Endothelial cell of umbilical vein (primary cell): ENCODE data around the gene BLTP1. TPM values are rescaled to one million over a fixed set of nuclear protein-coding genes. Genes with fewer than 3 reads are reported as not detected.

Experiments
- BruUV-seq: library from RNA; stranded (reverse); fragments of 400-500 nt; replicated peaks from 2 replicates; lab custom pipeline; 2021; lab: Mats Ljungman, UMichigan
- CTCF ChIA-PET: fragments of 300-600, 350-600 bp; sonication (Branson Sonifier 250); formaldehyde crosslinking; loops from one replicate; lab custom pipeline; 2021; ENCODE audit warnings: antibody characterized with exemption, inconsistent platforms; lab: Charles Lee
- POLR2A ChIA-PET: fragments of 300-600, 350-600 bp; sonication (Branson Sonifier 250); formaldehyde crosslinking; loops from one replicate; lab custom pipeline; 2021; ENCODE audit warnings: antibody characterized with exemption, inconsistent platforms; lab: Charles Lee
- DNase-seq: peaks from one replicate; pipeline ENCODE4 v3.0.0-alpha.2; 2011; ENCODE audit warnings: low read depth, low spot score
- FAIRE-seq: peaks from 2 replicates; lab custom pipeline; 2011; peaks lifted over from hg19 to GRCh38; lab: Jason Lieb, UNC
- H2AFZ ChIP-seq: 2 replicates; pipeline ENCODE4 v1.6.0; 2012; ENCODE audit warnings: low read depth, low read length, control low read depth, inconsistent platforms
- H3K27ac ChIP-seq: 2 replicates; pipeline ENCODE4 v1.5.1; 2011; ENCODE audit warnings: low read depth, mild to moderate bottlenecking, control low read depth, low read length, moderate library complexity; ENCODE audit not compliant: insufficient read depth
- H3K27me3 ChIP-seq, 2 experiments: 2 replicates each; pipeline versions ENCODE4 v1.6.0 to v1.6.1; 2011; ENCODE audit warnings: low read length in 2 of 2, mixed read lengths in 1 of 2; ENCODE audit not compliant: control insufficient read depth in 2 of 2, insufficient read depth in 2 of 2
- H3K36me3 ChIP-seq, 2 experiments: 2 replicates in 1 of 2; 3 replicates in 1 of 2; pipeline ENCODE4 v1.5.1; 2011; ENCODE audit warnings: low read length in 2 of 2, mild to moderate bottlenecking in 1 of 2, moderate library complexity in 1 of 2; ENCODE audit not compliant: control insufficient read depth in 2 of 2, insufficient read depth in 2 of 2; ENCODE audit errors: extremely low read depth in 1 of 2
- H3K4me1 ChIP-seq: 3 replicates; pipeline ENCODE4 v1.5.1; 2011; ENCODE audit warnings: mild to moderate bottlenecking, low read length; ENCODE audit not compliant: control insufficient read depth, insufficient read depth; ENCODE audit errors: extremely low read depth
- H3K4me2 ChIP-seq: 2 replicates; pipeline ENCODE4 v1.6.1; 2011; ENCODE audit warnings: low read length, control low read depth, mixed read lengths; ENCODE audit not compliant: insufficient read depth
- H3K4me3 ChIP-seq, 3 experiments: fragments of 200-600 bp in 1 of 3; sonication (generic), shearing (Covaris generic) in 1 of 3; replicated peaks in 1 of 3; 2 replicates each; pipeline ENCODE4 v1.5.1; 2011 to 2016; ENCODE audit warnings: control low read depth in 3 of 3, low read length in 3 of 3, mild to moderate bottlenecking in 2 of 3, inconsistent platforms in 1 of 3, low read depth in 1 of 3, moderate library complexity in 1 of 3; ENCODE audit not compliant: insufficient read depth in 1 of 3
- H3K79me2 ChIP-seq: 2 replicates; pipeline ENCODE4 v1.6.0; 2012; ENCODE audit warnings: low read length, inconsistent platforms; ENCODE audit not compliant: control insufficient read depth, insufficient read depth
- H3K9ac ChIP-seq: replicated peaks from 2 replicates; pipeline ENCODE3; 2011; ENCODE audit warnings: low read length, control low read depth; ENCODE audit not compliant: insufficient read depth; ENCODE audit errors: extremely low read depth
- H3K9me1 ChIP-seq: replicated peaks from 3 replicates; pipeline ENCODE4 v1.6.0; 2011; ENCODE audit warnings: mild to moderate bottlenecking, low read length; ENCODE audit not compliant: control insufficient read depth, insufficient read depth; ENCODE audit errors: extremely low read depth
- H3K9me3 ChIP-seq: replicated peaks from 2 replicates; pipeline ENCODE4 v1.5.1; 2012; ENCODE audit warnings: low read length, inconsistent platforms; ENCODE audit not compliant: control insufficient read depth, insufficient read depth
- H4K20me1 ChIP-seq: replicated peaks from 2 replicates; pipeline ENCODE3; 2011; ENCODE audit warnings: mild to moderate bottlenecking, low read length; ENCODE audit not compliant: control insufficient read depth, insufficient read depth; ENCODE audit errors: extremely low read depth
- CTCF ChIP-seq, 2 donors: IDR thresholded peaks; 1 replicate in 1 of 2; 2 replicates in 1 of 2; pipeline ENCODE4 v1.5.1; 2011; ENCODE audit warnings: low read length in 2 of 2, mild to moderate bottlenecking in 2 of 2, moderate library complexity in 2 of 2, control low read depth in 1 of 2, inconsistent platforms in 1 of 2, low read depth in 1 of 2; ENCODE audit not compliant: insufficient read depth in 1 of 2; ENCODE audit errors: extremely low read depth in 1 of 2
- EZH2 ChIP-seq: IDR thresholded peaks from 2 replicates; pipeline ENCODE4 v1.6.1; 2012; ENCODE audit warnings: borderline replicate concordance, low read depth, mild to moderate bottlenecking, moderate library complexity, low read length, inconsistent platforms; ENCODE audit not compliant: severe bottlenecking
- FOS ChIP-seq: IDR thresholded peaks from 2 replicates; pipeline ENCODE4 v1.6.1; 2011; ENCODE audit warnings: mild to moderate bottlenecking, low read length, moderate library complexity, borderline replicate concordance; ENCODE audit not compliant: insufficient read depth
- JUN ChIP-seq: IDR thresholded peaks from 2 replicates; pipeline ENCODE4 v1.6.1; 2011; ENCODE audit warnings: borderline replicate concordance, low read depth; ENCODE audit not compliant: insufficient read length, insufficient read depth
- MAX ChIP-seq: IDR thresholded peaks from 2 replicates; pipeline ENCODE4 v1.6.1; 2011; ENCODE audit not compliant: insufficient read depth, insufficient read length
- MYC ChIP-seq: IDR thresholded peaks from one replicate; pipeline ENCODE4 v1.6.1; 2011; ENCODE audit warnings: mild to moderate bottlenecking, low read depth, low read length
- POLR2A ChIP-seq: IDR thresholded peaks from 2 replicates; pipeline ENCODE4 v1.6.1; 2012; ENCODE audit warnings: low read depth, mild to moderate bottlenecking, control low read depth, low read length
- POLR2AphosphoS5 ChIP-seq: IDR thresholded peaks from 2 replicates; pipeline ENCODE4 v1.6.1; 2012; ENCODE audit warnings: low read depth, mild to moderate bottlenecking, control low read depth, low read length, moderate library complexity; ENCODE audit not compliant: insufficient read depth
- dilution Hi-C: fragments of 300-500 bp; cut with MboI; formaldehyde crosslinking; loops from one replicate; pipeline ENCODE4 v1.15.0; 2019; ENCODE audit warnings: low sequenced_read_pairs; ENCODE audit not compliant: extremely low pct_ligation_motif_present
- intact Hi-C: fragments of 100-400 bp; cut with micrococcal nuclease; formaldehyde crosslinking; loops from one replicate; pipeline ENCODE4 v1.10.0; 2022
- polyA plus RNA-seq, 4 experiments: library from polyadenylated mRNA; depleted of rRNA in 3 of 4; stranded (reverse) in 3 of 4; unstranded in 1 of 4; fragments of >200 nt; gene quantifications; 2 replicates each; pipeline versions ENCODE4 v1.2.1 to v1.2.3, GENCODE V29; 2011 to 2012; ENCODE audit warnings: missing spikeins in 1 of 4
- total RNA-seq: library from RNA; stranded (reverse); gene quantifications from 2 replicates; pipeline ENCODE4 v1.2.3, GENCODE V29; 2021

The BLTP1 gene
- total and polyA plus RNA-seq, 2 donors (not counting 3 experiments of a cell fraction or from before 2014, with no cell fraction given) = 14.7 to 47.1 TPM

GRCh38 chr4:122156819-122157218 is 4.7 kb downstream of the BLTP1 start:
- no TSS peak for BruUV-seq
- CTCF ChIA-PET = no interaction called here

More at GRCh38 chr4:122156819-122157218, 4.7 kb downstream of the BLTP1 start:
- Histone ChIP-seq H3K27me3 (no peaks in the 10 kb centered on the region), H3K36me3 (peaks cover 0 to 2% of the 10 kb centered on the region in 2 experiments), H4K20me1 (no peaks in the 10 kb centered on the region), H2AFZ (no peak overlapping the region), H3K4me2 (no peak overlapping the region), H3K9me1 (no peaks in the 10 kb centered on the region), H3K9me3 (no peaks in the 10 kb centered on the region), H3K79me2 (peaks cover 27% of the 10 kb centered on the region), H3K9ac (no peak overlapping the region), H3K4me3 (no peak overlapping the region), H3K4me1 (peaks cover 6% of the 10 kb centered on the region), H3K27ac (no peak overlapping the region)
- POLR2A ChIA-PET = no interaction called here
- dilution Hi-C loops (no loop called here), intact Hi-C loops (no loop called here)
- TF ChIP-seq FOS = peak; percentile 13
- TF ChIP-seq POLR2A = no peak
- TF ChIP-seq EZH2 = no peak
- no peak for TF ChIP-seq JUN
- TF ChIP-seq MYC = no peak
- no peak for TF ChIP-seq CTCF (IDR thresholded peaks at IDR 0.05; ENCODE audit: extremely low read depth in 1 of 2, insufficient read depth in 1 of 2, low read depth in 1 of 2, low read length in 2 of 2)
- TF ChIP-seq MAX = no peak
- no peak for TF ChIP-seq POLR2AphosphoS5
- FAIRE-seq (no peak), DNase-seq (no peak)
